ENCODE data around the gene NUDT1.

The NUDT1 gene

GRCh38 chr7:2224491-2224928, 17.5 kb upstream of the NUDT1 start:
- DNase-seq (ENCODE audit: low read depth in 2 of 2): no peak

- DNase-seq (ENCODE audit: low read depth in 2 of 2): no peak
Observed at GRCh38 chr7:2224934-2225333, 17.1 kb upstream of the NUDT1 start.

- DNase-seq (ENCODE audit: low read depth in 2 of 2): no peak
Observed at GRCh38 chr7:2225336-2225735, 16.7 kb upstream of the NUDT1 start.

GRCh38 chr7:2225830-2226229, 16.2 kb upstream of the NUDT1 start:
- no peak for DNase-seq (ENCODE audit: low read depth in 2 of 2)

GRCh38 chr7:2227699-2228098, 14.3 kb upstream of the NUDT1 start:
- DNase-seq (ENCODE audit: low read depth in 2 of 2): no peak

- DNase-seq (ENCODE audit: low read depth in 2 of 2): no peak
Observed at GRCh38 chr7:2228921-2229320, 13.1 kb upstream of the NUDT1 start.

- no peak for DNase-seq (ENCODE audit: low read depth in 2 of 2)
Observed at GRCh38 chr7:2229467-2229866, 12.6 kb upstream of the NUDT1 start.

- no peak for DNase-seq (ENCODE audit: low read depth in 2 of 2)
Observed at GRCh38 chr7:2230226-2230625, 11.8 kb upstream of the NUDT1 start.

GRCh38 chr7:2230882-2231281, 11.1 kb upstream of the NUDT1 start:
- no peak for DNase-seq (ENCODE audit: low read depth in 2 of 2)

- DNase-seq (ENCODE audit: low read depth in 2 of 2): no peak
Observed at GRCh38 chr7:2231992-2232765, 9.8 kb upstream of the NUDT1 start.

GRCh38 chr7:2232766-2233520, 9.1 kb upstream of the NUDT1 start, which contains the start of gene MAD1L1:
TSS of gene MAD1L1 (minus strand) at chr7:2232945. CDS start at chr7:2230133, 2,812 bp downstream.
- peak; percentile 85 for DNase-seq (ENCODE audit: low read depth in 2 of 2)

GRCh38 chr7:2233926-2234325, 8.1 kb upstream of the NUDT1 start:
- no peak for DNase-seq (ENCODE audit: low read depth in 2 of 2)

GRCh38 chr7:2237109-2237602, 4.9 kb upstream of the NUDT1 start:
- no peak for DNase-seq (ENCODE audit: low read depth in 2 of 2)

- DNase-seq (ENCODE audit: low read depth in 2 of 2): no peak
Observed at GRCh38 chr7:2239242-2239641, 2.8 kb upstream of the NUDT1 start.

- DNase-seq (ENCODE audit: low read depth in 2 of 2): no peak
Observed at GRCh38 chr7:2242541-2243429, 759 bp downstream of the NUDT1 start.

- DNase-seq (ENCODE audit: low read depth in 2 of 2): no peak
Observed at GRCh38 chr7:2243458-2243857, 1.4 kb downstream of the NUDT1 start.

GRCh38 chr7:2244404-2244995, 2.5 kb downstream of the NUDT1 start:
- DNase-seq (ENCODE audit: low read depth in 2 of 2): no peak

GRCh38 chr7:2245883-2246675, 4.1 kb downstream of the NUDT1 start:
- DNase-seq (ENCODE audit: low read depth in 2 of 2): no peak

GRCh38 chr7:2247141-2247995, 5.3 kb downstream of the NUDT1 start:
- DNase-seq (ENCODE audit: low read depth in 2 of 2): no peak

All from stimulated activated CD8-positive, alpha-beta memory T cell treated with anti-CD3 and anti-CD28 coated beads, Interleukin-2, amount 100 ng/mL, for 48 hours (primary cell).